Suprapubic skin (tissue), 4 donors: ENCODE data around the gene LRCOL1.

ENCODE experiments used
- EP300 ChIP-seq: sonication (generic); formaldehyde crosslinking; IDR thresholded peaks from one replicate; pipeline ENCODE4 v1.6.1; 2017; ENCODE audit warnings: antibody characterized with exemption
- POLR2A ChIP-seq, 2 donors: fragments of 450-650 bp; IDR thresholded peaks; one replicate each; pipeline ENCODE4 v1.6.1; 2017; ENCODE audit warnings: antibody characterized with exemption in 2 of 2, mild to moderate bottlenecking in 2 of 2, moderate library complexity in 2 of 2
- POLR2AphosphoS5 ChIP-seq, 3 donors: sonication (generic); formaldehyde crosslinking; IDR thresholded peaks; one replicate each; pipeline ENCODE4 v1.6.1; 2017; ENCODE audit warnings: antibody characterized with exemption in 3 of 3

- no peak for TF ChIP-seq POLR2A (IDR thresholded peaks at IDR 0.05)
- TF ChIP-seq EP300 = no peak
- TF ChIP-seq POLR2AphosphoS5 (IDR thresholded peaks at IDR 0.05) = no peak
Measured at GRCh38 chr12:132566516-132567131, 43.8 kb downstream of the LRCOL1 start.
